Gastrocnemius medialis (tissue), 4 donors: ENCODE results near the gene EFR3B. TPM values are rescaled to one million over a fixed set of nuclear protein-coding genes. Genes with fewer than 3 reads are reported as not detected.

ENCODE experiments used
- ATAC-seq, 2 donors: fragments of 150-250 bp; one replicate each; pipeline ENCODE4 v1.9.1; 2016
- DNase-seq, 2 donors: peaks; one replicate each; pipeline ENCODE4 v3.0.0-alpha.2; 2019
- H3K27ac ChIP-seq, 4 donors: fragments of 200-600 bp; sonication (generic); 1 replicate in 1 of 4; 2 replicates in 3 of 4; pipeline ENCODE4 v1.5.1; 2016 to 2018; ENCODE audit warnings: mild to moderate bottlenecking in 2 of 4, moderate library complexity in 1 of 4
- H3K27me3 ChIP-seq, 3 donors: fragments of 200-600 bp; sonication (generic) in 2 of 3; 1 replicate in 1 of 3; 2 replicates in 2 of 3; pipeline versions ENCODE4 v1.5.1 to v1.6.0; 2016 to 2019; ENCODE audit warnings: mild to moderate bottlenecking in 1 of 3, moderate library complexity in 1 of 3
- H3K36me3 ChIP-seq, 2 donors: fragments of 200-600 bp; sonication (generic) in 1 of 2; one replicate each; pipeline ENCODE4 v1.5.1; 2017 to 2018
- H3K4me1 ChIP-seq, 2 donors: fragments of 200-600 bp; sonication (generic) in 1 of 2; one replicate each; pipeline ENCODE4 v1.5.1; 2016 to 2017; ENCODE audit warnings: mild to moderate bottlenecking in 2 of 2
- H3K4me3 ChIP-seq, 4 donors: fragments of 200-600 bp; sonication (generic) in 3 of 4; 1 replicate in 1 of 4; 2 replicates in 3 of 4; pipeline ENCODE4 v1.5.1; 2016 to 2019; ENCODE audit warnings: mild to moderate bottlenecking in 2 of 4
- H3K9me3 ChIP-seq, 3 donors: fragments of 200-600 bp; sonication (generic) in 2 of 3; 1 replicate in 1 of 3; 2 replicates in 2 of 3; pipeline ENCODE4 v1.5.1; 2016 to 2019
- CTCF ChIP-seq, 5 experiments: fragments of 450-650 bp in 3 of 5; fragments of 200-600 bp in 2 of 5; sonication (generic) in 2 of 5; IDR thresholded peaks in 4 of 5; conservative IDR thresholded peaks in 1 of 5; 1 replicate in 4 of 5; 2 replicates in 1 of 5; pipeline ENCODE4 v1.5.1; 2016 to 2019; ENCODE audit warnings: antibody characterized with exemption in 5 of 5, mild to moderate bottlenecking in 3 of 5, moderate library complexity in 3 of 5
- POLR2A ChIP-seq, 2 donors: fragments of 450-650 bp; IDR thresholded peaks; one replicate each; pipeline ENCODE4 v1.6.1; 2017; ENCODE audit warnings: antibody characterized with exemption in 2 of 2, mild to moderate bottlenecking in 2 of 2, moderate library complexity in 2 of 2
- in situ Hi-C, 4 donors: fragments of 200-750 bp; cut with MboI; loops; one replicate each; pipeline versions ENCODE4 v1.15.0 to v1.8.0; 2017; ENCODE audit warnings: low sequenced_read_pairs in 4 of 4
- intact Hi-C: fragments of 100-400 bp; cut with DNase I; formaldehyde crosslinking; loops from one replicate; pipeline ENCODE4 v1.15.1; 2023; ENCODE audit warnings: low total_unique reads
- total RNA-seq, 4 donors: library from RNA; depleted of rRNA; stranded (reverse); fragments of >200 nt; gene quantifications; one replicate each; pipeline versions ENCODE4 v1.1.0 to v1.2.3, GENCODE V29; 2016

Gene EFR3B
- total RNA-seq, 4 donors from 2014 or later = 0.29 to 1.4 (median 0.67) TPM

GRCh38 chr2:25165992-25166875 is 124.4 kb downstream of the EFR3B start:
- no peaks in the 10 kb centered on the region for H3K9me3 ChIP-seq
- TF ChIP-seq CTCF (IDR thresholded peaks at IDR 0.05 in 4 of 5, conservative IDR thresholded peaks at IDR 0.05 in 1 of 5) (no peak), POLR2A (IDR thresholded peaks at IDR 0.05) (no peak)
- ATAC-seq (peak in 1 of 2 donors; percentile 27), DNase-seq (no peak)
- H3K36me3 ChIP-seq = no peaks in the 10 kb centered on the region
- intact Hi-C loops (no loop called here), in situ Hi-C loops (no loop called here)
- H3K27me3 ChIP-seq = peaks cover 29 to 57% (median 32%) of the 10 kb centered on the region in 3 donors
- peaks cover 8 to 14% of the 10 kb centered on the region in 2 donors for H3K4me1 ChIP-seq
- no peak overlapping the region for H3K27ac ChIP-seq
- H3K4me3 ChIP-seq = no peak overlapping the region

GRCh38 chr2:25168256-25169072 is 126.6 kb downstream of the EFR3B start, which contains the start of gene POMC:
Gene POMC, minus strand, starts transcription at chr2:25168580. Its CDS starts 3,808 bp downstream, at chr2:25164772.
- peaks cover 8 to 14% of the 10 kb centered on the region in 2 donors for H3K4me1 ChIP-seq
- TF ChIP-seq CTCF (IDR thresholded peaks at IDR 0.05 in 4 of 5, conservative IDR thresholded peaks at IDR 0.05 in 1 of 5) = no peak
- no peak for TF ChIP-seq POLR2A (IDR thresholded peaks at IDR 0.05)
- no peak within 1 kb of the TSS for H3K27ac ChIP-seq
- H3K36me3 ChIP-seq = no peaks in the 10 kb centered on the region
- peaks cover 29 to 52% (median 32%) of the 10 kb centered on the region in 3 donors for H3K27me3 ChIP-seq
- H3K9me3 ChIP-seq = no peaks in the 10 kb centered on the region
- DNase-seq (no peak), ATAC-seq (peak; percentile 26 to 55)
- in situ Hi-C loops (no loop called here), intact Hi-C loops (no loop called here)
- H3K4me3 ChIP-seq = peak within 1 kb of the TSS; percentile 48 to 74 (median 54)

- in situ Hi-C loops = no loop called here
- H3K36me3 ChIP-seq = no peaks in the 10 kb centered on the region
- H3K4me3 ChIP-seq = peak overlapping the region in 1 of 4 donors; percentile 74
- intact Hi-C loops = no loop called here
- TF ChIP-seq CTCF (IDR thresholded peaks at IDR 0.05 in 4 of 5, conservative IDR thresholded peaks at IDR 0.05 in 1 of 5) (no peak), POLR2A (IDR thresholded peaks at IDR 0.05) (no peak)
- no peak for ATAC-seq
- H3K27ac ChIP-seq = no peak overlapping the region
- peaks cover 8 to 14% of the 10 kb centered on the region in 2 donors for H3K4me1 ChIP-seq
- H3K9me3 ChIP-seq = no peaks in the 10 kb centered on the region
- no peak for DNase-seq
- H3K27me3 ChIP-seq = peaks cover 29 to 52% (median 32%) of the 10 kb centered on the region in 3 donors
Measured at GRCh38 chr2:25169073-25169470, 127.2 kb downstream of the EFR3B start.

- Histone ChIP-seq H3K27me3 (peaks cover 29 to 51% (median 39%) of the 10 kb centered on the region in 3 donors), H3K27ac (no peak overlapping the region), H3K9me3 (no peaks in the 10 kb centered on the region), H3K4me3 (no peak overlapping the region), H3K36me3 (no peaks in the 10 kb centered on the region), H3K4me1 (peaks cover 8 to 14% of the 10 kb centered on the region in 2 donors)
- ATAC-seq (no peak), DNase-seq (no peak)
- in situ Hi-C loops (no loop called here), intact Hi-C loops (no loop called here)
- no peak for TF ChIP-seq CTCF (IDR thresholded peaks at IDR 0.05 in 4 of 5, conservative IDR thresholded peaks at IDR 0.05 in 1 of 5)
- TF ChIP-seq POLR2A (IDR thresholded peaks at IDR 0.05) = no peak
Measured at GRCh38 chr2:25170888-25171287, 129.0 kb downstream of the EFR3B start.
